Hypothalamus (tissue), 51 donors: ENCODE data around the gene COQ3.
A peak's percentile ranks its signal among the peaks of the same experiment; 100 is the strongest.
"Not testable (repeated sequence)": the region's sequence is repeated elsewhere in the genome, so short reads cannot be mapped to it uniquely, and the experiment has no call there.

ENCODE experiments used
- DNase-seq, 51 donors: peaks; one replicate each; lab custom pipeline; 2025; lab: John Stamatoyannopoulos, UW

COQ3 gene

GRCh38 chr6:99335298-99335697 lies 58.7 kb downstream of the COQ3 start:
- not testable (repeated sequence) for DNase-seq

- DNase-seq = peak in 4 of 51 donors; percentile 4 to 16 (median 6)
Measured at GRCh38 chr6:99334526-99335127, 59.4 kb downstream of the COQ3 start.

GRCh38 chr6:99333068-99333467 lies 60.9 kb downstream of the COQ3 start:
- DNase-seq = no peak

GRCh38 chr6:99331531-99331930 lies 62.5 kb downstream of the COQ3 start:
- no peak for DNase-seq

GRCh38 chr6:99330159-99330558 lies 63.8 kb downstream of the COQ3 start:
- DNase-seq = peak in 20 of 51 donors; percentile 2 to 60 (median 23)

GRCh38 chr6:99324996-99325395 lies 69.0 kb downstream of the COQ3 start:
- no peak for DNase-seq
